K562 (cell line): Measurements from ENCODE around the gene ELOVL5. TPM values are rescaled to one million over a fixed set of nuclear protein-coding genes. Genes with fewer than 3 reads are reported as not detected.

Experiments
- ATAC-seq: fragments of 200-7000 bp; cut with Tn5 transposase; 3 replicates; pipeline ENCODE4 v1.9.1; 2020; ENCODE audit warnings: moderate library complexity
- BruUV-seq: library from RNA; stranded (reverse); fragments of 400-500 nt; replicated peaks from 2 replicates; lab custom pipeline; 2021; lab: Mats Ljungman, UMichigan
- CTCF ChIA-PET: fragments of 300-600 bp; formaldehyde crosslinking; extraction: SDS; loops from one replicate; lab custom pipeline; 2021; ENCODE audit warnings: low intra/inter-chr PET ratio; lab: Yijun Ruan, JAX
- POLR2A ChIA-PET: fragments of 300-600, 350-650 bp; sonication (Branson Sonifier 250); formaldehyde crosslinking; extraction: SDS; loops from one replicate; lab custom pipeline; 2021; ENCODE audit warnings: antibody characterized with exemption, inconsistent platforms; lab: Yijun Ruan, JAX
- DNase-seq, 4 experiments: peaks; one replicate each; pipeline versions ENCODE4 v3.0.0 to v3.0.0-alpha.2; 2011 to 2018; ENCODE audit warnings: low spot score in 3 of 4, mixed read lengths in 3 of 4; ENCODE audit errors: extremely low read depth in 1 of 4
- FAIRE-seq: peaks from 2 replicates; lab custom pipeline; 2011; peaks lifted over from hg19 to GRCh38; lab: Jason Lieb, UNC
- H2AFZ ChIP-seq: 2 replicates; pipeline ENCODE4 v1.6.0; 2011; ENCODE audit warnings: low read depth, low read length, control low read depth, inconsistent platforms
- H3K27ac ChIP-seq: fragments of 200-600 bp; 3 replicates; pipeline ENCODE4 v1.8.0; 2011; ENCODE audit warnings: low read depth, mild to moderate bottlenecking, control low read depth, inconsistent platforms, low read length, moderate library complexity, mixed read lengths; ENCODE audit errors: extremely low read depth
- H3K27me3 ChIP-seq, 2 experiments: fragments of 300-600 bp in 1 of 2; 2 replicates in 1 of 2; 3 replicates in 1 of 2; pipeline versions ENCODE4 v1.6.0 to v1.8.0; 2011; ENCODE audit warnings: inconsistent platforms in 2 of 2, low read length in 2 of 2, mild to moderate bottlenecking in 1 of 2, mixed read lengths in 1 of 2, moderate library complexity in 1 of 2; ENCODE audit not compliant: control insufficient read depth in 2 of 2, insufficient read depth in 2 of 2
- H3K36me3 ChIP-seq: fragments of 300-600 bp; 3 replicates; pipeline ENCODE4 v1.8.0; 2011; ENCODE audit warnings: mild to moderate bottlenecking, low read length, inconsistent platforms; ENCODE audit not compliant: control insufficient read depth, insufficient read depth
- H3K4me1 ChIP-seq, 2 experiments: fragments of 200-600 bp in 1 of 2; replicated peaks in 1 of 2; 2 replicates in 1 of 2; 3 replicates in 1 of 2; pipeline versions ENCODE4 v1.5.1 to v1.8.0; 2011; ENCODE audit warnings: inconsistent platforms in 2 of 2, low read length in 2 of 2, mild to moderate bottlenecking in 1 of 2, mixed read lengths in 1 of 2, moderate library complexity in 1 of 2; ENCODE audit not compliant: control insufficient read depth in 2 of 2, insufficient read depth in 2 of 2
- H3K4me2 ChIP-seq: 2 replicates; pipeline ENCODE4 v1.6.1; 2011; ENCODE audit warnings: low read length, control low read depth, inconsistent platforms, mixed read lengths; ENCODE audit not compliant: insufficient read depth
- H3K4me3 ChIP-seq: fragments of 200-600 bp; sonication (generic), shearing (Covaris generic); 2 replicates; pipeline ENCODE4 v1.5.1; 2016; ENCODE audit warnings: control low read depth, inconsistent platforms
- H3K79me2 ChIP-seq: fragments of 200-600 bp; 3 replicates; pipeline ENCODE4 v1.8.0; 2011; ENCODE audit warnings: low read length, inconsistent platforms; ENCODE audit not compliant: control insufficient read depth, insufficient read depth
- H3K9ac ChIP-seq, 2 experiments: 2 replicates each; pipeline versions ENCODE4 v1.6.0 to v1.6.1; 2011; ENCODE audit warnings: low read depth in 2 of 2, low read length in 2 of 2, control low read depth in 1 of 2, inconsistent platforms in 1 of 2, mild to moderate bottlenecking in 1 of 2, mixed read lengths in 1 of 2; ENCODE audit not compliant: insufficient read depth in 1 of 2
- H3K9me1 ChIP-seq: one replicate; pipeline ENCODE4 v1.6.0; 2011; ENCODE audit warnings: inconsistent platforms, mild to moderate bottlenecking, low read length, moderate library complexity; ENCODE audit not compliant: control insufficient read depth, insufficient read depth
- H3K9me3 ChIP-seq: replicated peaks from 2 replicates; pipeline ENCODE4 v1.5.1; 2011; ENCODE audit warnings: low read depth, low read length, inconsistent platforms; ENCODE audit not compliant: control insufficient read depth, insufficient read depth
- H4K20me1 ChIP-seq: replicated peaks from 2 replicates; pipeline ENCODE4 v1.6.1; 2011; ENCODE audit warnings: low read length, inconsistent platforms, mixed read lengths; ENCODE audit not compliant: control insufficient read depth, insufficient read depth
- CTCFL ChIP-seq: IDR thresholded peaks from 2 replicates; pipeline ENCODE4 v1.6.1; 2011; ENCODE audit warnings: borderline replicate concordance, low read depth, mild to moderate bottlenecking, moderate library complexity, low read length; ENCODE audit not compliant: insufficient read depth, poor library complexity, severe bottlenecking
- DLX4 ChIP-seq: fragments of 250-450 bp; sonication (Bioruptor Pico); IDR thresholded peaks from 2 replicates; pipeline ENCODE4 v1.6.1; 2021; ENCODE audit warnings: mild to moderate bottlenecking
- RREB1 ChIP-seq: fragments of 250-450 bp; sonication (Bioruptor Pico); IDR thresholded peaks from 2 replicates; pipeline ENCODE4 v1.4.0; 2020
- SRSF9 ChIP-seq: fragments of 200-400 bp; formaldehyde crosslinking; IDR thresholded peaks from 2 replicates; pipeline ENCODE4 v1.6.1; 2017; ENCODE audit warnings: low read depth, low read length, borderline replicate concordance
- ZFP91 ChIP-seq: sonication (generic); formaldehyde crosslinking; IDR thresholded peaks from 2 replicates; pipeline ENCODE4 v1.8.0; 2022; ENCODE audit warnings: mild to moderate bottlenecking, missing genetic modification reagents
- ZNF253 ChIP-seq: fragments of 250-450 bp; sonication (Bioruptor Pico); conservative IDR thresholded peaks from 2 replicates; pipeline ENCODE4 v1.6.1; 2021; ENCODE audit warnings: mild to moderate bottlenecking
- WGBS: fragments of 100-300 bp; shearing (Covaris generic); methylation state at CpG from one replicate; pipeline ENCODE4 v1.1.6; 2016; ENCODE audit warnings: low coverage, mixed read lengths; ENCODE audit not compliant: insufficient coverage; ENCODE audit errors: missing lambda C conversion rate; 5-methylcytosine and 5-hydroxymethylcytosine counted together
- in situ Hi-C: fragments of 300-500 bp; cut with MboI; formaldehyde crosslinking; loops from 4 replicates; pipeline ENCODE4 v1.15.0; 2018; ENCODE audit warnings: inconsistent platforms, mixed read lengths
- intact Hi-C: fragments of 100-400 bp; cut with micrococcal nuclease; formaldehyde crosslinking; loops from 2 replicates; pipeline ENCODE4 v1.14.2; 2022
- polyA plus RNA-seq, 8 experiments: library from polyadenylated mRNA; depleted of rRNA in 4 of 8; stranded (reverse) in 5 of 8; unstranded in 3 of 8; fragments of >200 nt; fragmentation: Nextera tagmentation in 2 of 8; fragmentation: Illumina TruSeq in 1 of 8; extraction: Ambion mirVana in 2 of 8; extraction: Trizol in 1 of 8; gene quantifications; 2 replicates each; pipeline versions ENCODE4 v1.2.1 to v1.2.3, GENCODE V29; 2011 to 2014; ENCODE audit warnings: inconsistent platforms in 1 of 8, missing spikeins in 1 of 8
- total RNA-seq, 7 experiments: library from RNA; depleted of rRNA in 6 of 7; stranded (reverse); fragments of >200 nt in 6 of 7; fragmentation: Illumina TruSeq in 2 of 7; extraction: Trizol in 2 of 7; gene quantifications; 2 replicates each; pipeline versions ENCODE4 v1.2.1 to v1.2.3, GENCODE V29; 2011 to 2021; ENCODE audit warnings: low replicate concordance in 1 of 7

Gene ELOVL5
- total and polyA plus RNA-seq, 9 of the 15 experiments (the other 6 are each of a cell fraction or from before 2014, with no cell fraction given), result 70.6 to 245 (median 132) TPM

DNA sequence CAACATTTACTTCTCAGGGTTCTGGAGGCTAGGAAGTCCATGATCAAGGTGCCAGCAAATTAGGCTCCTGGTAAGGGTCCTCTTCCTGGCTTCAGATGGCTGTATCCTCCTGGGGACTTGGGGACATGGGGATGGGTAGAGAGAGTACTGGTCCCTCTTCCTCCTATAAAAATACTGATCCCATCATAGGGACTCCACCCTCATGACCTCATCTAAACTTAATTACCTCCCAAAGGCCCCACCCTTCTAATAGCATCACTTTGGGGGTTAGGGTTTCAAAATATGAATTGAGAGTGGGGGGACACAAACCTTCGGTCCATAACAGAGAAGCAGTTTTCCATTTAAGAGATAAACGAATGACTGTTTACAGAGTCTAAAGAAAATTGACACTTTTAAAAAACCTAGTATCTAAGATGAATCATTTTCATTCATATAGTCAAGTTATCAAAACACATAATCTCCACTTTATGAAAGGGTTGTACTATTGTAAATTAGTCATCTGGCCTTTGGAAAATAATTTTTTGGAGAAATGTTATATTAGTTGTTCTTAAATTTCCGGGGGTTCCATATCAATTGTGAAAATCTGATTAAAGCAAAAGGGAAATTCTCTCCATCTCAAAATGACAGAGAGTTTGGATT is 33.5 kb downstream of the ELOVL5 start (continued):
- no peak for TF ChIP-seq ZFP91

GRCh38 chr6:53313784-53314400 is 34.9 kb downstream of the ELOVL5 start:
- H3K4me2 ChIP-seq, result peak overlapping the region; percentile 52
- H3K9me1 ChIP-seq, result peaks cover 10% of the 10 kb centered on the region
- WGBS, result 3% methylated on average over 4 of the region's 4 CpGs
- in situ Hi-C loops, result no loop called here
- no peak overlapping the region for H3K4me3 ChIP-seq
- ATAC-seq (peak; percentile 71), FAIRE-seq (peak; percentile 95), DNase-seq (peak in 3 of 4 experiments; percentile 27 to 85 (median 74))
- BruUV-seq, result no TSS peak
- ChIA-PET CTCF (no interaction called here), POLR2A (interaction anchor here (0.7 to 2.5 kb wide), 9 partner anchors 9 to 120 kb away, joined by 3 to 17 read pairs (median 3); partner anchors contain the start of gene ELOVL5)
- H4K20me1 ChIP-seq, result peaks cover 13% of the 10 kb centered on the region
- no peaks in the 10 kb centered on the region for H3K27me3 ChIP-seq
- H3K36me3 ChIP-seq, result peaks cover 13% of the 10 kb centered on the region; the same call in 2 of the 3 replicates
- peak overlapping the region in 1 of 2 experiments; percentile 60; a peak in 2 of 4 replicates for H3K9ac ChIP-seq
- H3K9me3 ChIP-seq, result no peaks in the 10 kb centered on the region
- no peak overlapping the region for H2AFZ ChIP-seq
- intact Hi-C loops, result loop anchor here (2.0 to 5.0 kb wide), 2 partner anchors 33 to 45 kb away; partner anchors contain the start of gene ELOVL5
- peaks cover 99% of the 10 kb centered on the region for H3K79me2 ChIP-seq
- H3K4me1 ChIP-seq, result peaks cover 27 to 74% of the 10 kb centered on the region in 2 experiments
- peak overlapping the region; percentile 86 for H3K27ac ChIP-seq
- no peak for TF ChIP-seq RREB1 (CRISPR knock-in tag)
- no peak for TF ChIP-seq SRSF9
- no peak for TF ChIP-seq CTCFL
- TF ChIP-seq ZNF253, result no peak
- TF ChIP-seq DLX4 (CRISPR knock-in tag), result no peak
